Stimulated activated CD8-positive, alpha-beta memory T cell treated with anti-CD3 and anti-CD28 coated beads, Interleukin-4, amount 100 ng/mL, for 1 hour (primary cell): ENCODE results near the gene TMEM59L.

Experiments
- DNase-seq, 2 donors: peaks; one replicate each; pipeline ENCODE4 v3.0.0-alpha.2; 2020; ENCODE audit warnings: low read depth in 2 of 2, low spot score in 1 of 2

Gene TMEM59L

DNA sequence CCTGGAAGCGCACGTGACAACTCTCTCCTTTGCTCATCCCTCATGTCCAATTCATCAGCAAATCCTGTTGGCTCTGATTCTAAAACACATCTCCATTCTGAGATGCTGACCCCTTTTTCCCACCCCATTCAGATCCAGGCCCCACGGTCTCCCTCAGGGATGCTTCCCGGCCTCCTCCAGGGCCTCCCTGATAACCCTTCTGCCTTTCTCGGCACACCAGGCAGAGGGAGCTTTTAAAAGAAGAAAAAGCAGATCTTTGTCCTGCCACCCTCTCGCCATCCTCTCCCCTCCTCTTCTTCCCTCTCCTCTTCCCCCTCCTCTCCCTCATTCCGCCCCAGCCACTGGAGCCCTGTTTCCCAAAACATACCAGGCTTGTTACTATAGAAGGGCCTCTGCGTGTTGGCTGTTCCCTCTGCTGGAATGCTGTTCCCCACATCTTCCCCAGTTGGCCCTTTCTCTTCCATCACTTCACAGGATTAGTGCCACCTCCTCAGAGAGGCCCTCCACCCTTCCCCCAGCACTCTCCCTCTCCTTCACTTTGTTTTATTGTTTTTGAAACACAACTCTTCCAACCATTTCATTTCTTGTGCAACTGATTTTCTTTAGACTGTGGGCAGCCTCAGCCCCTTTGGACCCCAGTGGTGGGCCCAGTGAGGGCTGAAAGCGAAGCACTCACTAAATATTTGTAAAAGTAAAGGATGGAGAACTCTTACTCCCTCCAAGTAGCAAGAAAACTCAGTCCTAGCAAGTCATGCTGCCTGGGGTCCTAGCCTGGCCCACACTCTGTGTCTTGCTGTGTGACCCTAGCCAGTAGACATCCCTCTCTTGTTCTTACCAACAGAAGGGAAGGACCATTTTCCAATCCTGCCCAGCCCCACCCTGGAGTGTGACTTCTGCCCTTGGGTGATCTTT lies 3.6 kb upstream of the TMEM59L start:
- no peak for DNase-seq

GRCh38 chr19:18609717-18610051 lies 3.0 kb upstream of the TMEM59L start:
- no peak for DNase-seq

GRCh38 chr19:18610245-18610555 lies 2.5 kb upstream of the TMEM59L start:
- no peak for DNase-seq

- DNase-seq: no peak
Measured at GRCh38 chr19:18610556-18611326, 1.9 kb upstream of the TMEM59L start.

- DNase-seq: no peak
Measured at GRCh38 chr19:18611327-18612050, 1.2 kb upstream of the TMEM59L start.

GRCh38 chr19:18612051-18612771 lies 459 bp upstream of the TMEM59L start:
- no peak for DNase-seq

DNA sequence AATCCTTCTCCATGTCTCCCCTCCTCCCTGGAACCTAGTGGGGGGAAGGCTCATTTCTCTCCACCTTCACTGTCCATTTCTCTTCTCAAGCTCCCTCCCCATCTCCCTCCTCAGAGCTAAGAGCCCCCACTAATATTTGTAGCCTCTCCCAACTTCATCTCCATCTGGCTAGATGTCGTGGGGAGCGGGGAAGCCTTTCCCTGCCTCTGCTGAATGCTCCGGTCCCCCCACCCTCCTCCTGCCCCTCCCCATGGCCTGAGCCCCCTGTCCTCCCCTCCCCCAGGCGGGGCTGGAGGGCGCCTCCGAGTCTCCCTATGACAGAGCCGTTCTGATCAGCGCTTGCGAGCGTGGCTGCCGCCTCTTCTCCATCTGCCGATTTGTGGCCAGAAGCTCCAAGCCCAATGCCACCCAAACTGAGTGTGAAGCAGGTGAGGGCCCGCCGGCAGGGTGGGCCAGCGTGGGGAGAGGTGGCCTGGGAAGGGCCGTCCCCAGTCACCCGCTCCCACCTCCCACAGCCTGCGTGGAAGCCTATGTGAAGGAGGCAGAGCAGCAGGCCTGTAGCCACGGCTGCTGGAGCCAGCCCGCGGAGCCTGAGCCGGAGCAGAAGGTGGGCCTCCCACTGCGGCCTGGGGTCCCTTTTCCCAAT lies 1.0 kb downstream of the TMEM59L start:
- DNase-seq: no peak

DNA sequence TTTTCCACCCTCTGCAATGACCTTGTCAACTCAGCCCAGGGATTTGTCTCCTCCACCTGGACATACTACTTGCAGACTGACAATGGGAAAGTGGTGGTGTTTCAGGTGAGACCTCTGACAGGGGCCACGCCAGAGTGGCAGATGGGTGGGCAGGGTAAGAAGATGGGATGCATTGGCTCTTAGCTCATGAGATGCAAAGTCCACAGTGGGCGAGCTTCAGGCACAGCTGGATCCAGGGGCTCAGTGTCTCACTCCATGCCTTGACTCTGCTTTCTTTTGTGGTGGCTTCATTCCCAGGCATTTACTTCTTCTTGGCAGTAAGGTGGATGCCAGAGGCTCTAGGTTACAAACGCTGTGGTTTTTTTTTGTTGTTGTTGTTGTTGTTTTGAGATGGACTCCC lies 3.4 kb downstream of the TMEM59L start:
- DNase-seq: no peak

- DNase-seq: no peak
Measured at GRCh38 chr19:18617562-18617961, 4.9 kb downstream of the TMEM59L start.

DNA sequence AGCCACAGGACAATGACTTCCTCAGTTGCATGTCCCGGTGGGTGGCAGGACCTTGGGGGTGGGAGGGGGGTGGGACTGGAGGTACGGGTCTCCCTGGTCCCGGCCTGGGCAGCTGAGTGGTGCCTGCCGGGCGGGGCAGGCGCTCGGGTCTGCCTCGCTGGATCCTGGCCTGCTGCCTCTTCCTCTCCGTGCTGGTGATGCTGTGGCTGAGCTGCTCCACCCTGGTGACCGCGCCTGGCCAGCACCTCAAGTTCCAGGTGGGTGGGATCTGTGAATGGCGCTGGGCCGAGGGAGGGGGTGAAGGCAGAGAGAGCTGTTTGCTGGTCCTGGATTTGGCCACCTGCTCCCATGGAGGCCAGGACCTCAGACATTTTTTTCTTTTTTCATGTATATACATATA lies 5.6 kb downstream of the TMEM59L start:
- no peak for DNase-seq

- DNase-seq: no peak
Measured at GRCh38 chr19:18620311-18620710, 7.6 kb downstream of the TMEM59L start.

DNA sequence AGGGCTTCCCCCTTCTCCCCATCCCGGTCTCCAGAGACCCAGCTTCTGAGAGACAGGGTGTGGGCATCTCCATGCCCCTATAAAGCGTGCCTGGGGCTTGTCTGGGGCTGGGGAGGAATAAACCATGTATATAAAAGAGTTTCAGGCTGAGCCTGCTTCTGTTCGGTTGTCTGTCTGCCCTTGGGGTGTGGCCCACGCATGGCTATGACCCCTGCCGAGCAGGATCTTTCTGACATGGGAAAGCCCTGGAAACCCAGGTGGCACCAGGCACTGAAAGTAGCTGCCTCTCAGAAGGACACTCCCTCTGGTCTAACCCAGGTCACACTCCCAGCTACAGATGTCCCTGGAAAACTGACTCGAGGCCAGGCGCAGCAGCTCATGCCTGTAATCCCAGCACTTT lies 8.2 kb downstream of the TMEM59L start:
- DNase-seq: no peak

- DNase-seq: no peak
Measured at GRCh38 chr19:18626906-18627305, 14.2 kb downstream of the TMEM59L start.

DNA sequence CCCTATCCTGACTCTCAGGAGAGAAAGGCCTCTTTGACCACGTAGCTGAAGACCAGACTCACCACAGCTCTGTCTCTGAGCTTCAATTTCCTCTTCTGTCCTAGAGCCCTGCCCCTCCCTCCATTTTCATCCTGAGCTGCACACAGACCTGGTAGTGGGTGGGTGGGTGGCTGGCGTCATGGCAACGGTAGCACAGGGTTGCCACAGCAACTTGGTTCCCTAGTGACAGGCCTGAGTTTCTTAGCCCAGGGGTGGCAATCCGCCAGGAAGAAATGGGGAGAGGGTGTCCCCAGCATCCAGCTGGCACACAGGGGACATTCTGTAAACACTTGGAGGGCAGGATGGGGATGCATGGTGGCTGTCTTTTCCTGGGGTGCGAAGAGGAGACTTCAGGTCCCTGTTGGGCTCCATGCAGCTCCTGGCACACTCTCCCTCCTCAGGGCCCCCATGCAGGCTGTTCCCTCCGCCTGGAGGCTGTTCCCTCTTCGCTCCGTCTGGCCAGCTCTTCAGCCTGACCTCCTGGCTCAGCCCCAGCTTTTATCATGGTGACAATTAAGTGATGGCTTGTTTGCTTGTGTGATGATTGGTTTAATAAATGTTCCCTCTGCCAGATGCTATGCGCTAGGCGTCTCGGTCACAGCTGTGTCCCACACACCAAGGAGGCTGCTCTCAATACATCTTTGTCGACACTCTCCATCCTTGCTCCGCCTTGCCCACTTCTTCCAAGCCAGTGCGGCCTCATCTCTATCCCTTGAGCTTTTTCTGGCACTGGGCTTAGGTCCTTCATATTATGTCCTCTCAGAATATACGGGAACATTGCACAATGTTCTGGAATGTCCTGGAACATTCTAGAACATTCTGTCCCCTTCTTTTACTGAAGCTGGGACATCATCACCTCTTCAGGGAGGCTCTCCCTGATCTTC lies 16.8 kb downstream of the TMEM59L start:
- DNase-seq: no peak

DNA sequence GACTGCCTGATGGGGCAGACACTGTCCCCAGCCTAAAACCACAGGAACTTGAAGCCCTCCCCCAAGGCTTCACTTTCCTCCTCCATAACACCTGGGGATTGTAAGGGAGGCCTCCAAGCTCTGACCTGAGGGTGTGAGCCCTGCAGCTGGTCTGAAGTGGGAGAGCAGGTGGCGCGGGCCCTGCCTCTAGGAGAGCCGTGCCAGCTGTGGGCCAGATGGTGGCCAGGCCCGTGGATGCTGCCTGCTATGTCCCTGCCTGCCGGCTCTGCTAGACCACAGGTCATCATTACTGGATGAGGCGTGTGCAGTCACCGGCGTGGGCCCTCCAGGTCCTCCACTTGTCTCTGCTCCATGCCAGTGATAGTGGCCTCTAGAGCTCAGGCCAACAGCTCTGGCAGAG lies 20.7 kb downstream of the TMEM59L start:
- DNase-seq: no peak

GRCh38 chr19:18634612-18635297 lies 22.1 kb downstream of the TMEM59L start:
- DNase-seq: no peak

- no peak for DNase-seq
Measured at GRCh38 chr19:18635831-18636182, 23.1 kb downstream of the TMEM59L start.

- peak; percentile 99 for DNase-seq
Measured at GRCh38 chr19:18636183-18636968, 23.7 kb downstream of the TMEM59L start.
